ENCODE measurements around the gene NFASC. TPM values are rescaled to one million over a fixed set of nuclear protein-coding genes. Genes with fewer than 3 reads are reported as not detected.

NFASC gene
- polyA plus RNA-seq, 1 donor: 1.8 TPM

- DNase-seq: no peak
These were observed 117.0 kb downstream of the NFASC start for GRCh38 chr1:204987689-204988088.

GRCh38 chr1:204988196-204988595 is 117.5 kb downstream of the NFASC start:
- no peak for DNase-seq

GRCh38 chr1:204989266-204990058 is 118.8 kb downstream of the NFASC start:
- DNase-seq: peak; percentile 69

GRCh38 chr1:204990059-204990664 is 119.5 kb downstream of the NFASC start:
- no peak for DNase-seq

GRCh38 chr1:204990721-204991341 is 120.2 kb downstream of the NFASC start:
- DNase-seq: no peak

GRCh38 chr1:204991342-204991844 is 120.7 kb downstream of the NFASC start:
- no peak for DNase-seq

- no peak for DNase-seq
These were observed 121.7 kb downstream of the NFASC start for GRCh38 chr1:204992201-204992997.

- no peak for DNase-seq
These were observed 122.3 kb downstream of the NFASC start for GRCh38 chr1:204992998-204993314.

- no peak for DNase-seq
These were observed 123.6 kb downstream of the NFASC start for GRCh38 chr1:204994086-204994862.

GRCh38 chr1:204996981-204997380 is 126.3 kb downstream of the NFASC start:
- no peak for DNase-seq

GRCh38 chr1:204997591-204998355 is 127.1 kb downstream of the NFASC start:
- DNase-seq: peak; percentile 43

- DNase-seq: no peak
These were observed 130.5 kb downstream of the NFASC start for GRCh38 chr1:205001162-205001561.

- no peak for DNase-seq
These were observed 132.0 kb downstream of the NFASC start for GRCh38 chr1:205002705-205003104.

GRCh38 chr1:205003358-205004131 is 132.9 kb downstream of the NFASC start:
- DNase-seq: no peak

- peak; percentile 25 for DNase-seq
These were observed 133.7 kb downstream of the NFASC start for GRCh38 chr1:205004351-205004750.

GRCh38 chr1:205008896-205009295 is 138.2 kb downstream of the NFASC start:
- no peak for DNase-seq

- no peak for DNase-seq
These were observed 139.0 kb downstream of the NFASC start for GRCh38 chr1:205009670-205010069.

GRCh38 chr1:205012391-205013140 is 141.9 kb downstream of the NFASC start:
- no peak for DNase-seq

- DNase-seq: peak; percentile 72
These were observed 143.2 kb downstream of the NFASC start for GRCh38 chr1:205013683-205014367.

Measured in hindlimb muscle (tissue), 1 donor.